Measurements from ENCODE around the gene CCND2.
A peak's percentile ranks its signal among the peaks of the same experiment; 100 is the strongest.

Gene CCND2

GRCh38 chr12:4293299-4293965, 19.9 kb downstream of the CCND2 start:
- no peak for DNase-seq (ENCODE audit: low read depth)

GRCh38 chr12:4293966-4294505, 20.5 kb downstream of the CCND2 start:
- DNase-seq (ENCODE audit: low read depth): no peak

GRCh38 chr12:4296751-4297150, 23.2 kb downstream of the CCND2 start:
- no peak for DNase-seq (ENCODE audit: low read depth)

- DNase-seq (ENCODE audit: low read depth): no peak
These were observed 24.1 kb downstream of the CCND2 start for GRCh38 chr12:4297617-4298016.

- no peak for DNase-seq (ENCODE audit: low read depth)
These were observed 27.3 kb downstream of the CCND2 start for GRCh38 chr12:4300883-4301282.

- no peak for DNase-seq (ENCODE audit: low read depth)
These were observed 28.5 kb downstream of the CCND2 start for GRCh38 chr12:4301932-4302501.

GRCh38 chr12:4302881-4303280, 29.3 kb downstream of the CCND2 start:
- no peak for DNase-seq (ENCODE audit: low read depth)

GRCh38 chr12:4303750-4304149, 30.2 kb downstream of the CCND2 start:
- no peak for DNase-seq (ENCODE audit: low read depth)

- DNase-seq (ENCODE audit: low read depth): no peak
These were observed 34.2 kb downstream of the CCND2 start for GRCh38 chr12:4307593-4308333.

GRCh38 chr12:4308334-4308950, 34.9 kb downstream of the CCND2 start:
- no peak for DNase-seq (ENCODE audit: low read depth)

GRCh38 chr12:4311776-4312175, 38.2 kb downstream of the CCND2 start:
- DNase-seq (ENCODE audit: low read depth): no peak

- no peak for DNase-seq (ENCODE audit: low read depth)
These were observed 38.7 kb downstream of the CCND2 start for GRCh38 chr12:4312251-4312650.

GRCh38 chr12:4320497-4320852, 46.9 kb downstream of the CCND2 start:
- no peak for DNase-seq (ENCODE audit: low read depth)

- peak; percentile 76 for DNase-seq (ENCODE audit: low read depth)
These were observed 47.5 kb downstream of the CCND2 start, which contains the start of gene TIGAR for GRCh38 chr12:4320853-4321701. Gene TIGAR, plus strand, starts transcription at chr12:4321213. Its CDS starts 59 bp downstream, at chr12:4321272.

- no peak for DNase-seq (ENCODE audit: low read depth)
These were observed 49.2 kb downstream of the CCND2 start for GRCh38 chr12:4322726-4323125.

All from stimulated activated CD8-positive, alpha-beta memory T cell treated with anti-CD3 and anti-CD28 coated beads, Interleukin-15, amount 100 ng/mL, for 1 hour (primary cell).